HG03521 (cell line): Measurements from ENCODE around the gene SEC23B.
"Not testable (repeated sequence)": the region's sequence is repeated elsewhere in the genome, so short reads cannot be mapped to it uniquely, and the experiment has no call there.

ENCODE experiments used
- ATAC-seq: cut with Tn5 transposase; IDR thresholded peaks from one replicate; pipeline ENCODE4 v1.9.1; 2021; ENCODE audit warnings: mild to moderate bottlenecking, moderate library complexity; ENCODE audit not compliant: unreplicated experiment

SEC23B gene

DNA sequence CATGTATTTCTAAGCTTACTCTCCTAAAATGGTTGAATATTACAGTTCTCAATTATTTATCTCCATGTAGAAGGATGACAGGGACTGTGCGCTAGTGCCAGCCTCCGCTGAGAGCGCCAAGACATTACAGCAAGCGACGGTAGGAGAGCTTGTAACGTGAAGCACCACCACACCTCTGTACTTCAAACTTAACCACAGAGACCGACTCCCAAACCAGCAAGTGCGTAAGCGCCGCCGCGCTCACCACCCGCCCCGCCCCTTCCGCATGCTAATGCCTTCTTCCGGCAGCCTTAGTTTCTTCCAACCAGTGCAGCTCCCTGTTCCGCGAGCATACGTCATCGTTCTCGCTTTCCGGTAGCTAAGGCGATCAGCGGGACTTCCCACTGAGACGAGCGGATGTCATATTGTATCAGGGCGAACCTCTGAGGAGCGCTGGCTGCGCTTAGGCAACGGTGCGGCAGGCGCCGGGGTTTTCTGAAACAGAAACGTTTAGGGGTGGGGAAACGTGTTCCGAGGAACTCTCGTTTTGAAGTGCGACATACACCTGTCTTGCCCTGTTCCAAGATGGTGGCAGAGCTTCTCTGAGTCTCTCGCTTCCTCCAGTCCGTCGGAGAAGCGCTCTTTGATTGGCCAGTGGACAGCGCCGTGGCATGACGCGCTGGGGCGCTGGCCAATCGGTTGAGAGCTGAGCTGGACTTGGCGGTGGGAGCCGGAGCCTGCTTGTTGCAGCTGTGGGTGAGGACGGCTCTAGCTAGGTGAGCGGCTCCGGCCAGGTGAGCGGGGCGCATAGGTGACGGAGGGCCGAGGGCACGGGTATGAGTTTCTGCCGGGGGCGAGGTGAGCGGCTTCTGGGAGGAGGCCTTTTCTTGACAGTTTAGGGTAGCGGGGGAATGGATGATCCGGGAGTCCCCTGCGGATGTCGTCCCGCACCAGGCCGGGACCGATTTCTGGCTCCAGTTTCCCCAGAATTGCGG is at the start of gene SEC23B:
SEC23B (plus strand) TSS at position 723 of the 974 bp plus-strand sequence. CDS start 2,896 bp downstream, outside the sequence.
- peak; percentile 94 for ATAC-seq

- ATAC-seq: no peak
Observed at GRCh38 chr20:18465536-18466200, 42.1 kb upstream of the SEC23B start.

DNA sequence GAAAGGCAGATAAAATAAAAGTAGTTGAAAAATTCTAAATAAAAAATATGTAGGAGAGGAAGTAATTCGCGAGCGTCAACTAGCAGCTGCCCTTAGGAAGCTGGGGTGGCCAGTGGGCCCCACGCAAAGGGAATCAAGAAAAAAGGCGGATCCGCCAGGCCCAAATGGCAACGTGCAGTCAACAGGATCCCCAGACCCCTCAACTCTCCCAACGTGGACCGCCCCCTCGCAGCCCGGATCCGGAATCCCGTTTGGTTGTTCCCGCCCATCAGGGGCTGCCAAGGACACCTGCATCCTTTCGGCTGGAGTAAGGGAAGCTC is 41.2 kb upstream of the SEC23B start:
- ATAC-seq: no peak

GRCh38 chr20:18466894-18467730 is 40.6 kb upstream of the SEC23B start, which contains the start of the genes DZANK1 and POLR3F:
Gene DZANK1 (minus strand): TSS chr20:18467030. CDS start chr20:18465358, 1,672 bp downstream.
Gene POLR3F (plus strand): TSS chr20:18467390. CDS start chr20:18467507, 117 bp downstream.
- peak; percentile 98 for ATAC-seq

GRCh38 chr20:18477218-18477617 is 30.5 kb upstream of the SEC23B start:
- ATAC-seq: no peak

GRCh38 chr20:18477821-18478220 is 29.9 kb upstream of the SEC23B start:
- no peak for ATAC-seq

GRCh38 chr20:18481596-18481995 is 26.1 kb upstream of the SEC23B start:
- no peak for ATAC-seq

- ATAC-seq: no peak
Observed at GRCh38 chr20:18488301-18488700, 19.4 kb upstream of the SEC23B start.

GRCh38 chr20:18496042-18496441 is 11.7 kb upstream of the SEC23B start:
- ATAC-seq: no peak

GRCh38 chr20:18496740-18497592 is 10.8 kb upstream of the SEC23B start, which contains the start of gene RBBP9:
Gene RBBP9 (minus strand): TSS chr20:18497225. CDS start chr20:18497167, 58 bp downstream.
- peak; percentile 98 for ATAC-seq

DNA sequence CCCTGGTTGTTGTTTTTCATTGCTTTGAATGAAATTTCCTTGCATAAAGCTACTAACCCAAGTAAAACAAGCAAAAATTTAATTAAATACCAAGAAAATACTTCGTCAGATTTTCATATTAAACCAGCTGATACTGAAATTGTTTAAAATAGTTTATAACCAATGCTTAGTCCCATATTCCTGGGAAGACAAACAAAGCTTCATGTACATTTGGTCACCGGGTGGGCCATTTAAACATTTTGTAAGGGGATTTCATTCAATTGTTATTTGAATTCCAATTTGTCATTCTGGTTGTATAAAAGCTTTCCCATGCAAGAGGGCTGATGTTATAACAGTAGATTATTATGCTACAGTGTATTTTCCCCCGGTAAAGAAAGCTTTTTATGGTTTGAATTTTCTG is 10.1 kb upstream of the SEC23B start:
- ATAC-seq: no peak

- ATAC-seq: not testable (repeated sequence)
Observed at GRCh38 chr20:18501672-18502071, 6.1 kb upstream of the SEC23B start.

DNA sequence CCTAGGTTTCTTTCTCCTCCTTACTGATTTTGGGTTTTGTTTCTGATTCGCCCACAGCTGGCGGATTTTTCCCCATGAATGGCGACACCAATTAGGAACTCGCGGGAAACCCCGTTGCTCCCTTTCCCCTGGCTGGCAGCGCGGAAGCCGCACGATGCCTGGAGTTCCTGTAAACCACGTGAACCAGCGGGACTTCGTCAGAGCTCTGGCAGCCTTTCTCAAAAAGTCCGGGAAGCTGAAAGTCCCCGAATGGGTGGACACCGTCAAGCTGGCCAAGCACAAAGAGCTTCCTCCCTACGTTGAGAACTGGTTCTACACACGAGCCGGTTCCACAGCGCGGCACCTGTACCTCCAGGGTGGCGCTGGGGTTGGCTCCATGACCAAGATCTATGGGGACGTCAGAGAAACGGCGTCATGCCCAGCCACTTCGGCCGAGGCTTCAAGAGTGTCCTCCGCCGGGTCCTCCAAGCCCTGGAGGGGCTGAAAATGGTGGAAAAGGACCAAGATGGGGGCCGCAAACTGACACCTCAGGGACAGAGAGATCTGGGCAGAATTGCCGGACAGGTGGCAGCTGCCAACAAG is 3.2 kb upstream of the SEC23B start:
- ATAC-seq: no peak

GRCh38 chr20:18506744-18507143 is 996 bp upstream of the SEC23B start:
- ATAC-seq: no peak

GRCh38 chr20:18511571-18511970 is 3.8 kb downstream of the SEC23B start:
- no peak for ATAC-seq

- no peak for ATAC-seq
Observed at GRCh38 chr20:18513208-18513607, 5.5 kb downstream of the SEC23B start.

DNA sequence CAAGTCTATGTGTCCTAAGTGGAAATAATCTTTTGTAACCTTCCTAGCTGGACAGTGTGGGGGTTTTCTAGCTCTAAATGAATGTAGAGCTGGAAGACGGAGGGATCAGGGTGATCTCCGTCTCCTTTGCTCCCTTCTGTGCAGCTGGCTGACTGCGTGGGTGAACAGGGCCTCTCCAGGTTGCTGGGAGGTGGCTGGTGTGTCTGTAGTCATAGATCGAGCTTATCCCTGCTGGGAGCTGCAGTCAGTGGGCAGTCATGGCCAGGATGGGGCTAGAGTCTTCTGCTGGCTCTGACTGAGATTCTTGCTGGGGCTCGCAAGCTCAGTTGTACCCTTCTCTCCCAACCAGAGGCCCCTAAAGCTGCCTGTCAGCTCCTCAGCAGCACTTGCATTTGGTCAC is 6.4 kb downstream of the SEC23B start:
- ATAC-seq: no peak

- ATAC-seq: no peak
Observed at GRCh38 chr20:18515973-18516372, 8.2 kb downstream of the SEC23B start.

DNA sequence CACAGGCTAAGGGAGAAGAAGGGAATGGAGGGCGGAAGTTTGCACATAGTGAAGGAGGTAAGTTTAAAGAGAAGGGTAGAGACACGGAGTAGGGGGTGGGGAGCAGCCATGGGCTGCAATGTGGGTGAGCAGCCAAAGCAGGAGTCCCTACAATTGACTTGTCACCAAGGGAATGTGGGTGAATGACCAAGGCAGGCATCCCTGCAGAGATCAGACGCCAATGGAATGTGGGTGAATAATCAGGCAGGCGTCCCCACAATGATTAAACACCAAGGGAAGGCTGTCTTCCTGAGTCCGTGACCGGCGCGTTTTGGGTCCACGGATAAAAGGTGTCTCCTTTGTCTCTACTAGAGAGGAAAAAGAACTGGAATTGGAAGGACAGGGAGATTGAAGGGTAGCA is 14.3 kb downstream of the SEC23B start:
- not testable (repeated sequence) for ATAC-seq

- ATAC-seq: no peak
Observed at GRCh38 chr20:18523066-18523465, 15.3 kb downstream of the SEC23B start.
